ENCODE data around the gene CREB5. TPM values are rescaled to one million over a fixed set of nuclear protein-coding genes. Genes with fewer than 3 reads are reported as not detected.

Gene CREB5
- total RNA-seq, 1 donor from 2014 or later, result 10.3 TPM

DNA sequence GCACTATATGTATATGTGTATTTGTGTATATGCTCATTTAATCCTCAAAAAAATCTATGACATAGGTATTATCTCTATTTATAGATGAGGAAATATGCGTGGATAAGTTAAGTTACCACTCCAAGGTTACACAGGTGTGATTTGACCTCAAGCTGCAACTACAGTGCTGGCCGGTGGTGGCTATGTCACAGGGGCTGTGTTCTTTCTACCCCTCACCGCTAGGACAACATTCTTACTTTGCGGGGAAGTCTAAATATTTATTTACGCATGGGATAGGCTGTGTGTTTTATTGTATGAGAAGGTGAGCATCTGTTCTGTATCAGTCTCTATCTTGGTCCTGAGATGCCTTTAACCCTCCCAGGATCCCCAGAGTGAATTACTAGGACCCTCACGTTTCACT is 60.0 kb downstream of the CREB5 start:
- H3K27me3 ChIP-seq (ENCODE audit: low read depth), result no peaks in the 10 kb centered on the region
- H3K4me1 ChIP-seq, result no peaks in the 10 kb centered on the region
- ATAC-seq (no peak), DNase-seq (no peak)
- H3K27ac ChIP-seq, result no peak overlapping the region
- TF ChIP-seq, protein P1, sequence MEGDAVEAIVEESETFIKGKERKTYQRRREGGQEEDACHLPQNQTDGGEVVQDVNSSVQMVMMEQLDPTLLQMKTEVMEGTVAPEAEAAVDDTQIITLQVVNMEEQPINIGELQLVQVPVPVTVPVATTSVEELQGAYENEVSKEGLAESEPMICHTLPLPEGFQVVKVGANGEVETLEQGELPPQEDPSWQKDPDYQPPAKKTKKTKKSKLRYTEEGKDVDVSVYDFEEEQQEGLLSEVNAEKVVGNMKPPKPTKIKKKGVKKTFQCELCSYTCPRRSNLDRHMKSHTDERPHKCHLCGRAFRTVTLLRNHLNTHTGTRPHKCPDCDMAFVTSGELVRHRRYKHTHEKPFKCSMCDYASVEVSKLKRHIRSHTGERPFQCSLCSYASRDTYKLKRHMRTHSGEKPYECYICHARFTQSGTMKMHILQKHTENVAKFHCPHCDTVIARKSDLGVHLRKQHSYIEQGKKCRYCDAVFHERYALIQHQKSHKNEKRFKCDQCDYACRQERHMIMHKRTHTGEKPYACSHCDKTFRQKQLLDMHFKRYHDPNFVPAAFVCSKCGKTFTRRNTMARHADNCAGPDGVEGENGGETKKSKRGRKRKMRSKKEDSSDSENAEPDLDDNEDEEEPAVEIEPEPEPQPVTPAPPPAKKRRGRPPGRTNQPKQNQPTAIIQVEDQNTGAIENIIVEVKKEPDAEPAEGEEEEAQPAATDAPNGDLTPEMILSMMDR (IDR thresholded peaks at IDR 0.05), result no peak
- no peak overlapping the region for H3K4me3 ChIP-seq
- intact Hi-C loops (cut with DNase I), result no loop called here
- no peaks in the 10 kb centered on the region for H3K36me3 ChIP-seq
- no peaks in the 10 kb centered on the region for H3K9me3 ChIP-seq

DNA sequence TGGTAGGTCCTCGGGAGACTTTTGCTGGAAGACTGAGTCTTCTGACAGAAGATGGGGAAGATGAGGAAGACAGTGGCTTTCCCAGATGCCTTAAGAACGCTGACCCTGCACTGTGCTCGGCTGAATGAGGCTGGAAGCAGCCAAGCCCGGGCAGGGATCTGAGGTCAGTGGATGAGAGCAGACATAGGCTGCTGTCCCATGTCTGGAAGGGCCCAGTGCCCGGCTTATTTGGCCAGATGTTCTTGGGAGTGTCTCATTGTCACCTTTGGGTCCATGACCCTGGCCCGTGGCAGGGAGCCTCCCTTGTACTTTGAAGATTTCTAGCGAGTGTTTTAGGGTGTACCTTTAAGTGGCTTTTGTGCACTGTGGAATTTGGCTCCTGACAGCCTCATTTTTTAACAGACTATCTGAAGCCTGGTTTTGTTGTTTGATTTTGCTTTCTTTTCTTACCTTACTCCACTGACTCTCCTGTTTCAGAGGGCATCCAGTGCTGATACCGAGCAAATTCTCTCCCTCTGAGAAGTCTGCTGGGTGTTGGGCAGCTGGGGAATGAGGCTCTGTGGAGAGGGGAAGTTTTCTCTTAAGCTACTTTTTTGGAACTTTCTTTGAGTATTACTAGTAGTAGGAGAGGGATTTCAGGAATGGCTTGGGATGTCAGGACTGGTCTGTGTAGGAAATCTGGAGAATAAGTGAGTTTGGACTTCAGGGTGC is 61.4 kb downstream of the CREB5 start:
- DNase-seq, result no peak
- Histone ChIP-seq H3K9me3 (no peaks in the 10 kb centered on the region), H3K27ac (no peak overlapping the region), H3K4me1 (no peaks in the 10 kb centered on the region), H3K36me3 (no peaks in the 10 kb centered on the region), H3K27me3 (ENCODE audit: low read depth) (no peaks in the 10 kb centered on the region), H3K4me3 (no peak overlapping the region)
- peak; percentile 11 to 35 for ATAC-seq
- intact Hi-C loops (cut with DNase I), result no loop called here
- TF ChIP-seq, protein P1 (IDR thresholded peaks at IDR 0.05), result no peak

DNA sequence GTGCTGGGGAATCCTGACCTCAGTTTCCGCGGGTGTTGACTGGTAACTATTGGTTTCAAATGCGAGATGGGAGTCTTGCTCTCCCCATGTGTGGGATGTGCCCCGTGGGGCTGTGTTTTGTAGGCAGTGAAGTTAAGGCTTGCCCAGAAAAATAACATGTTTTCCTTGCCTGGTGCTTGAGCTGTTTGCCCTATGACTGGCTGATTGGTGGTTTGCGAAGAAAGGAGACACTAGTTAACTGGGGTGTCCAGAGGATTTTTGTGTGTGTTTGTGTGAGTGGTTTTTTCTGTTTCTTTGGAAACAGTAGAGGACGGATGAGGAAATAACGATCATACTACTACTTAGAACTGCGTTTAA is 61.9 kb downstream of the CREB5 start:
- TF ChIP-seq, protein P1 (IDR thresholded peaks at IDR 0.05), result no peak
- H3K4me3 ChIP-seq, result no peak overlapping the region
- ATAC-seq, result no peak
- no peak overlapping the region for H3K27ac ChIP-seq
- no peaks in the 10 kb centered on the region for H3K4me1 ChIP-seq
- no peak for DNase-seq
- no peaks in the 10 kb centered on the region for H3K9me3 ChIP-seq
- intact Hi-C loops (cut with DNase I), result no loop called here
- no peaks in the 10 kb centered on the region for H3K27me3 ChIP-seq (ENCODE audit: low read depth)
- H3K36me3 ChIP-seq, result no peaks in the 10 kb centered on the region

DNA sequence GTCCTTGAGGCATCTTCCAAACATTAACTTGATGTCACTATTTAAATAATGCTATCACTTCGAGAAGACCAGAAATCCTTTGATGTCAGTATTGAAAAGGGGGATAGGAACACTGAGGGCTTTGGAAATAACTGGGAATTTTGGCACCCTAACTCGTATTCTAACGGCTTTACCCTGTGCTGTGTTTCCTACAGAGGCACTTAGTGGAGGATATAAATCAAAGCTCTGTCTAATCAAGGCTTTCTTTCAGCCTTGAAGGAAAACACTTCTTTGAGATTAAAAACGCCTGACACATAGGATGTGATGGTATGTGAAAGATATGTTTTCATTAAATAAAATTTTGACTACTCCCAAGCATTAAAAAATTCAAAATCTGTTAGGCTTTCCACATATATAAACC is 62.3 kb downstream of the CREB5 start:
- intact Hi-C loops (cut with DNase I), result no loop called here
- Histone ChIP-seq H3K27ac (no peak overlapping the region), H3K27me3 (ENCODE audit: low read depth) (no peaks in the 10 kb centered on the region), H3K36me3 (no peaks in the 10 kb centered on the region), H3K4me1 (no peaks in the 10 kb centered on the region), H3K4me3 (no peak overlapping the region), H3K9me3 (no peaks in the 10 kb centered on the region)
- no peak for ATAC-seq
- TF ChIP-seq, protein P1 (IDR thresholded peaks at IDR 0.05), result no peak
- no peak for DNase-seq

DNA sequence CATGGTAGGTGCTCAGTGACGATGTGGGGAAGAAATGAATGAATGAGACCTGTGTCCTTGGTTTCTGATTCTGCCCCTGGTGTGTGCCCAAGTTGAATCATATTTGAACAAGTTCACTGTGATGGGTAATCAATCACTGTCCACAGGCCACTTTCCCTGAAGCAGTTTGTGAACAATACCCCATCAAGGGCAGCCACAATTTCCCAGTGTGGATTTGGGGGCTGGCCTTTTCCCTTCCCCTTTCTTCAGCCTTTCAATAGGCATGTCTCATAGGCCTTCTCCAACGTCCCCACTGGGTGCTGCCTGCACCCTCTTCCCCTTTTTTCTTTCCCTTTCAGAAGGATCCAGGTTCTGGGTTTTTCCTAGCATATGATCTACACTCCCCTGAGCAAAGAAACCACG is 64.7 kb downstream of the CREB5 start:
- no peaks in the 10 kb centered on the region for H3K27me3 ChIP-seq (ENCODE audit: low read depth)
- no peaks in the 10 kb centered on the region for H3K4me1 ChIP-seq
- DNase-seq (no peak), ATAC-seq (no peak)
- H3K4me3 ChIP-seq, result no peak overlapping the region
- H3K27ac ChIP-seq, result no peak overlapping the region
- H3K9me3 ChIP-seq, result no peaks in the 10 kb centered on the region
- TF ChIP-seq, protein P1 (IDR thresholded peaks at IDR 0.05), result no peak
- intact Hi-C loops (cut with DNase I), result no loop called here
- no peaks in the 10 kb centered on the region for H3K36me3 ChIP-seq

All from lower lobe of right lung (tissue), 2 donors.